IPS-11a (cell line): ENCODE measurements around the gene SNRPD3.
"Not testable (repeated sequence)": the region's sequence is repeated elsewhere in the genome, so short reads cannot be mapped to it uniquely, and the experiment has no call there.

Experiments
- H3K4me3 ChIP-seq: one replicate; pipeline ENCODE4 v1.5.1; 2013; ENCODE audit warnings: low read depth, low read length, control low read depth

SNRPD3 gene

DNA sequence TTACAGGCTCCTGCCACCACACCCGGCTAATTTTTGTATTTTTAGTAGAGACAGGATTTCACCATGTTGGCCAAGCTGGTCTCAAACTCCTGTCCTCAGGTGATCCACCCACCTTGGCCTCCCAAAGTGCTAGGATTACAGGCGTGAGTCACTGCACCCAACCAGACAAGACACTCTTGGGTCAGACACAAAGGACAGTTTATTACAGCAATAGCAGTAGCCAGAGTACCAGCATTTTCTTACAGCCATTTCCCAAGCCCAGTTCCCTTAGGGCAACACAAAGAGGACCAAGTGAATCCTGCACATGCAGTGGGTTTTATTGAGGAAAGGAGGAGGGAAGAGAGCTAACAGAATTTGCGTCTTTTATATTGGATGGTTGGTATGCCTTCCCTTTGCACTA lies 24.8 kb upstream of the SNRPD3 start:
- H3K4me3 ChIP-seq, result not testable (repeated sequence)

DNA sequence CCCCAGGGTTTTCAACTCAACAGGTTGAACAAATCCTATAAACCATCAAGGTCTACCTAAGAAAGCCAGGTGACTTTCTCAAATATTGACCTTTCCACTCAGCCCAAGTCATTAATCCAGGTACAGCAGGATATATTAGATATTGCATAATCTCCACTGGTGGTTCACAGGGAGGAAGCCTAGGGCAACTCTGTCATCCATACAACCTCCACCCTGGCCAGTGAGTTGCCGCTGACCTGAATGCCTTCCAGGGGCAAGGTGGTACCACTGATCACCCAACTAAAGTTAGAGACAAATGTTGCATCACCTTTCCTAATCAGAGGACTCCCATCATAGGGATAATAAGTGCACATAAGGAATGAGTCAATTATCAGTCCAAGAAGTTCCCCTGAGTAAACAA lies 23.7 kb upstream of the SNRPD3 start:
- no peak overlapping the region for H3K4me3 ChIP-seq

DNA sequence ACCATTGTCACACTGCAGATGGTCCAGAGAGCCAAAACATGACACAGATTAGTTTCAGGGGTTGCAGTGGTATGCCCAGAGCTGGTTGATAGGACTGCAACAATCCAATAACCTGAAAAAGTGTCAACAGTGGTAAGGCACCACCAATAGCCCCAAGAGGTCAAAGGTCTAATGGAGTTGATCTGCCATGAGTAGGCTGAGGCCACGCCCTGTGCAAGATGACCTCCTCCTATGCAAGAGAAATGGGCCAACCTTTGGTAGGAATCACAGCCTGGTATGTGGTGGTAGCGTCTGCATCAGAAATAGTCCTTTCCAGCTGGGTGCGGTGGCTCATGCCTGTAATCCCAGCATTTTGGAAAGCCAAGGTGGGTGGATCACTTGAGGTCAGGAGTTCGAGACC lies 20.5 kb upstream of the SNRPD3 start:
- no peak overlapping the region for H3K4me3 ChIP-seq

DNA sequence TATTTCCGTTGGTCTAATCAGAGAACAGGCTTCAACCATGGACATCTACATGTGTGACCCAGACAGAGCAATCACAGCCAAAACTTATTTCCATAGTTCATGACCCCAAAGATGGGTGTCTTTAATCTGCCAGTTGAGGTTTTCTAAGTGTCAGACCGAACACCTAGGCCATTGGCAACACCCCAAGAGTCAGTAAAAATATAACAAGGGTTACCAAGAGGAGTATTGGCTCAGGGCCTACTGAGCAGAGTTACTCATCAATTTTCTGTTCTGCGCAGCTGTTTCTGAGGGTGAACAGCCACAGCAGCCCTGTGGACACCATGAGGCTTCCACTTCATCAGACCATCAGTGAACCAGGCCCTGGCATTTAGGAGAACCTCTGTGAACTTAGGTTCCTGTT lies 19.7 kb upstream of the SNRPD3 start:
- no peak overlapping the region for H3K4me3 ChIP-seq

DNA sequence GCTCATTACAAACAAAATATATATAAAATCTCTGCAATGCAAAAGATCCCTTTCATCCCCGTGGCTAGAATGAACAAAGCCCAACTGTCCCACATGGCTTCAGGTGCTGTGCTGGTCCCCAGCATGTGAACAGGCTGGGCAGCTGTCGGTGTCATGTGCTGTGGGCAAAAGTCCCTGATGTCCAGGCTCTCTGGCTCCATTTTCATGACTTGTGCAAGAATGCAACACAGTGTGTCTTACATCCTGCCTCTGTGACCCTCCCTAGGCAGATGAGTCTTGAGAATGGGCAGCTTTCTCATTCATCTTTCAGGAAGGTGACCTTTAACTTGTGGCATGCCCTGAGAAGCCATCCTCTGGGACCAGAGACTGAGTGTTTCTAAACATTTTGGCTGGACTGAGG lies 15.3 kb upstream of the SNRPD3 start:
- H3K4me3 ChIP-seq, result no peak overlapping the region

DNA sequence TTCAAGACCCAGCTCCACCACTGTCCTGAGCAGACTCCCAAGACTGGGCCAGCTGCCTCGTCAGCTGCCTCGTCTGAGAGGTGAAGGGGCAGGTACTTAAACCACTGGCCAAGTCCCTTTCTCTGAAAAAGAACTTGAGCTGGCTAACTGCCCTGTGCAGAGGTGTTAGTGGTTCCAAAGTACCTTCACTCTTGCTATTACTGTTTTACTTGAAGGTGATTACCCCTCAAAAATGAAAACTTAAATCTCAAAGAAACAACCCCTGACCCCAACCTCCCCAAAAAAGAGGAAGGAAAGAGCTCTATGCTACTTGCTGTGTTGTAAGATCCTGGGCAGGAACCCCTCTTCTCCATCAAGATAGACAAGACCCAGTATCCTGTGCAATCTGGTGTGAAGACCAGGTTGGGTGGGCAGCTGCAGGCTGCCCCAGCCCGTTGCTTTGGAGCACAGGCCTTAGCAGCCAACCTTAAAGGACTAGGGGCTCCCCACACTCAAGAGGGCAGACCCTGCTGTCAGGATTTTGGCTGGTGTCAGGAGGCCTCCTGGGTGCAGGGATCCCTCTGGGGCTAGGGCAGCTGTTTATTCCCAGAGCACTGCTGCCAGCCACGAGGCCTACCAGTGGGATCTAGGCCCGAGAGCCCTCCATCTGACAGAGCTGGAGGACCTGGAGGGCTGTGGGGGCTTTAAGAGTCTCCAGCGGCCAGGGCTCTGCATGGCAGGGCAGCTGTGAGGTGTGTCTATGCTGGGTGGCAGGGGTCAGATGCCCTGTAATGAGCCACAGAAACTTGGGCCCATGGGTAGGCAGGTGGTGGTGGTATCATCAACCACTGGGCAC lies 13.9 kb upstream of the SNRPD3 start:
- no peak overlapping the region for H3K4me3 ChIP-seq

DNA sequence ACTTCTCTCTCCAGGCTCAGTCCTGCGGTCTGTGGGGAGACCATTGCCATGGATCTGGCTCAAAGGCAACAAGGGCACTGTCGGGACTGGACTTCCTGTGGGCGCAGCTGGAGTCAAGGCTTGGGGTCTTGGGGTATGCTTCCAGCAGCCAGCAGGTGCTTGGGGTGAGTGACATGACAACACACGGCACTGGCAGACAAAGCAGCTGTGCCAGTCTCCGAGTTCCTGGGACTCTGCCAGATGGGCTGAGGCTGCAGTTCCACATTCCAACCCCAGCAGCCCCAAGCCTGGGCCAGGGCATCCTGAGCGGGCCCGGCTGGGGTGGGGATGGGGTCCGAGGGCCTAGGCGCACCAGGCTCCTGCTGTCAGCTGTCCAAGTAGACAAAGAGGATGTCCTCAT lies 13.2 kb upstream of the SNRPD3 start:
- no peak overlapping the region for H3K4me3 ChIP-seq

DNA sequence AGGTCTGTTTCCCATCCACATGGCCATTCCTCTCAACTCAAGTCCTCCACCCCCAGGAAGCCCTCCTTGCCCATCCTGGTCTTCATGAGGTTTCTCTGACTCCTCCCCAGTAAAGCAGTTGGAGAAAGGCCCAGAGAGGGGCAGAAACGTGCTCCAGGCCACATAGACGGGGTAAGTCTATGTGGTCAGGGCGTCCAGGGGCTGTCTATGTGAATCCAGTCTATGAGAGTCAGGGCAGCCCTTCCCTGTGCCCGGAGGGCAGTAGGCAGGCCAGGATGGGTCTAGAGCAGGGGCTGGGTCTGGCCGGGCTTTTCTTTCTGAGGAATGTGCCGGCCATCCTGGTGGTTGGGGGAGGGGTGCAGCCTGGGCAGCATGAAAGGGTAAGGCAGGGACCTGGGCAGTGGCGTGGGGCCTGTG lies 12.6 kb upstream of the SNRPD3 start:
- H3K4me3 ChIP-seq, result no peak overlapping the region

DNA sequence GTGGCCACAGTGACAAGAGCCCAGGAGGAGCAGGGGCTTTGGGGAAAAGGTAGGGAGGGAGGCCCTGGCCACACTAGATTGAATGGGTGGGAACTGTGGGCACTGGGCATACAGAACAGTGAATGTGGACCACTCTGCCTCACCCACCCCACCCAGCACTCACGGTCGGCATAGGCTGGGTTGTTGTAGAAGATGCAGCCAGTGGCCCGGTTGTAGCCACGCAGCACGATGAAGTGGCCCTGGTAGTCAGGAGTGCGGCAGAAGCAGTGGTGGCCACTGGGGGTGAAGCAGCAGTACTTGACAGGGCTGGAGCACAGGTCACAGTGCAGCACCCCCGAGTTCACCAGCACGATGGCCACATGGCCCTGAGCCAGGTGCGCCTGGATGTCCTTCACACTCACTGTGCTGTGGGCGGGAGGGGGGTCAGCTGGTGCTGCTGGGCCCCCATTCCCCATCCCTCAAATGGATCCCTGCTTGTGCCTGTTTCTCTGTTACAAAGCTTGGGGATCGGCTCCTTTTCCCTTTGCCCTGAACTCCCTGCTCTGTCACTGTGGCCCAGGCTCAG lies 12.0 kb upstream of the SNRPD3 start:
- no peak overlapping the region for H3K4me3 ChIP-seq

DNA sequence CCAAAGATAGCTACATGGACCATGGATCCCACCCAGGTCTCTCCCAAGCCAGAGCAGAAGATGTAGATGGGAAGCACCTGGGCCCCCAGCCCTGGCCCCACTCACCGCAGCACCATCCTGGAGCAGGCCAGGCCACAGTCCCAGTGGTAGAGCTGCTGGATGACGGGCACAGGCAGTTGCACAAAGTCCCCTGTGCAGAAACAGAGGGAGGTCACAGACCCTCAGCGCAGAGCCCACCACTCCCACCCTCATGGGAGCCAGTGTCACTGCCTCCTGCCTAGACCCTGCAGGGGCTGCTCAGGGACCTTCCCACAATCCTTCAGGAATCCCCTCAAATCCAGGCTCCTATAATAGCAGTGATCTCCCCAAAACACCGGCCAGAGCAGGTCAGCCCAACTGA lies 7.0 kb upstream of the SNRPD3 start:
- no peak overlapping the region for H3K4me3 ChIP-seq

DNA sequence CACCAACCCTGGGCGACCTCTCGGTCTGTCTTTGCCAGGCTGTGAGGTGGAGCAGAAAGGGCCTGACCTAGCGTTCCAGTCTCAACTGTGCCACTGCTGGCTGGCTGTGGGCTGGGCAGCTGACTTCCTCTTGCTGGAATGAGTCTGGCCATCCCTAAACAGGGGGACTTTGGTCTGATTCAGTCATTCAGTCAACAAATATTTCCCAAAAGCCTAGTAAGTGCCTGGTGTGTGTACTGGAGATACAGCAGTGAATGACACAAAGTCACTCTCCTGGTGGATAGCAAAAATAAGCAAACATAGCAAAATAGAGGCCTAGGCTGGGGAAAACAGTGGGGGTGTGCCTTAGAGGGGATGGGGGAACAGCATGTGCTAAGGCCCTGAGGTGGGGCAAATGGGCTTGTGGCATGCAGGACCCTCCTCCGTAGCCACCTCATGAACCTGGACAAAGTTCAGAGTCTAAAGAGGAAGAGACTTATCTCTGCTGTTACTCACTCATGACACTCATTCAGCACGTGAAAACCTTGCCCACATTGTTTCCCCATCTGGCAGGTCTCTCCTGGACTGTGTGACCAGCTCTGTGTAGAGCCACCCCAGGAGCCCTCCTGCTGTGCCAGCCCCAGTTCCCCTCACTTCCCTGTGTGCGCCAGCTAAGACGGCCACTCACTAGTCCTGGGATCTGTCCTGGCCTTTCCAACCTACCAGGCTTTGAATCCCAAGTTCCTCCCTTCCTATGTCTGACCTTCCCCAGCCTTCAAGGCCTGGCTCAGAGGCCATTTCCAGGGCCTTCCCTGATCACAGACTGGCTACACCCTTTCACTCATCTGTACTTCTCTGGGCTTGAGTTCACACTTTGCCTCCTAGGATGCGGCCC lies 5.5 kb upstream of the SNRPD3 start:
- H3K4me3 ChIP-seq, result no peak overlapping the region

DNA sequence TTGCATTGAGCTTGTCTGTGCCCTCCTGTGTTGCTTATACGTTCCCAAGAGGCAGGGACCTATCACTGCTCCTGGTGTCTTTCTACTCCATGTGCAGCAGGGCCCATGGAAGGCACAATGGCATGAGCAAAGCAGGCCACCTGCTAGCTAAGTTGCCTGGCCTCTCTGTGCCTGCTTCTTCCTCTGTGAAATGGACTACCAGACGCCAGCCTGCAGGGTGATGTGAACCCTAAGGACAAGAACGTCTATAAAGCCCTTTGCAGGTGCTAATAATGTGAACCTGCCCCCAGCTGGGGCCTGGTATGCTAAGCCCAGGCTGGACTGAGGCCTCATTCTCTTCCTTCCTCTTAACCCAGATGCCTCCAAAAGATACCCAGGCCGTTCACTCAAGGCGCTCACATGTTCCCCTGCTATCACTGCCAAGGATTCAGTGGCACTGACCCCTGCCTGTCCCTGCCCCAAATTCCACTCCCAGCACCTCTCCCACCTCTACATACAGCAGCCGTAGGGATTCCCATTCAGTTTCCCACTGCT lies 4.8 kb upstream of the SNRPD3 start:
- H3K4me3 ChIP-seq, result no peak overlapping the region

DNA sequence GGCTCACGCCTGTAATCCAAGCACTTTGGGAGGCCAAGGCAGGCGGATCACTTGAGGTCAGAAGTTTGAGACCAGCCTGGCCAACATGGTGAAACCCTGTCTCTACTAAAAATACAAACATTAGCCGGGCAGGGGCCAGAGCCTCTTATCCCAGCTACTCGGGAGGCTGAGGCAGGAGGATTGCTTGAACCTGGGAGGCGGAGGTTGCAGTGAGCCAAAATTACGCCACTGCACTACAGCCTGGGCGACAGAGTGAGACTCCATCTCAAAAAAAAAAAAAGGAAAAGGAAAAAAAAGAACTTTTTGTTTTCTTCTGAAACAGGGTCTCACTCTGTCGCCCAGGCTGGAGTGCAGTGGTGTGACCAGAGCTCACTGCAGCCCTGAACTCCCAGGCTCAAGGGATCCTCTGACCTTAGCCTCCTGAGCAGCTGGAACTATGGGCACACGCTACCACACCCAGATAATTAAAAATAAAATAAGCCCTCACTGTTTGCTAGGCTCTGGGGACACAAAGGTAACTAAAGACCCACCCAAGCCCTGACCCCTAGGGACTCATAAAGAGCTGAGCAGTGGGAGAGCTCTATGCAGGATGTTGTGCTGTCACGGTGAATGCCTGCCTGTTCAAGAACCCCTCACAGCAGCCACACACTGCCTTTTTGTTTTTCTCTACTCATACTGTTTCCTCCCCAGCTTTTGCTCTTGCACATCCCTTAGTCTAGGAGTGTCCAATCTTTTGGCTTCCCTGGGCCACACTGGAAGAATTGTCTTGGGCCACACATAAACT lies 3.1 kb upstream of the SNRPD3 start:
- not testable (repeated sequence) for H3K4me3 ChIP-seq

DNA sequence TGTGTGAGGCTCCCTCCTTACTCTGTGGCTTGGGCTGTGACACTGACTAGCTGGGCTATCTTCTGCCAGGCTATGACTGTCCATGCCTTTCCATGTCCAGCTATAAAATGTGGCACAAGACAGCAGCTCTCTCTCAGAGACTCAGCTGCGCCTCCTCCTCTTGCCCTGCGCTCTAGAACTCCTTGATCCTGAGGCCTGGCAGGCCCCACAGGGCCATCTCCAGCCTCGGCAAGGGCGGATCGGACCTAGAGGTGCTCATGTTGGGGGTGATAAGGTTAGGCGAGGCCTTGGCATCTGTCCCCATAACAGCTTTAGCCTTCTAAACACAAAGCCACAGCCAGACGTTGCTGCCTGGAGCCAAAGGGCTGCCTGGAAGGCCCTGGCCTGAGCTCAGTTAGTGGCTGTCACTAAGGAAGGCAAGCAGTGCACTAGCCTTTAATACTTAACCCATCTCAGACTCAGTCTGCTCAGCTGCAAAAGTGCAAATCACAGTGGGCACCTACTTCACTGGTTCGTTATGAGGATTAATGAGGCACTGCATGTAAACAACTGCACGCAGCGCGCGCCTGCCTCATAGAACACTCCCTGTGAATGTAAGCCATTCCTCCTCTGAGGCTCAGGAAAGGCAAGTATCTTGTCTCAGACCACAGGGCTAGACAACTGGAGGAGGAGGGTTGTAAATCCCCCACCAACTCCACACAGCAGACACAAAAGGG lies 2.0 kb upstream of the SNRPD3 start:
- H3K4me3 ChIP-seq, result peak overlapping the region; percentile 69

DNA sequence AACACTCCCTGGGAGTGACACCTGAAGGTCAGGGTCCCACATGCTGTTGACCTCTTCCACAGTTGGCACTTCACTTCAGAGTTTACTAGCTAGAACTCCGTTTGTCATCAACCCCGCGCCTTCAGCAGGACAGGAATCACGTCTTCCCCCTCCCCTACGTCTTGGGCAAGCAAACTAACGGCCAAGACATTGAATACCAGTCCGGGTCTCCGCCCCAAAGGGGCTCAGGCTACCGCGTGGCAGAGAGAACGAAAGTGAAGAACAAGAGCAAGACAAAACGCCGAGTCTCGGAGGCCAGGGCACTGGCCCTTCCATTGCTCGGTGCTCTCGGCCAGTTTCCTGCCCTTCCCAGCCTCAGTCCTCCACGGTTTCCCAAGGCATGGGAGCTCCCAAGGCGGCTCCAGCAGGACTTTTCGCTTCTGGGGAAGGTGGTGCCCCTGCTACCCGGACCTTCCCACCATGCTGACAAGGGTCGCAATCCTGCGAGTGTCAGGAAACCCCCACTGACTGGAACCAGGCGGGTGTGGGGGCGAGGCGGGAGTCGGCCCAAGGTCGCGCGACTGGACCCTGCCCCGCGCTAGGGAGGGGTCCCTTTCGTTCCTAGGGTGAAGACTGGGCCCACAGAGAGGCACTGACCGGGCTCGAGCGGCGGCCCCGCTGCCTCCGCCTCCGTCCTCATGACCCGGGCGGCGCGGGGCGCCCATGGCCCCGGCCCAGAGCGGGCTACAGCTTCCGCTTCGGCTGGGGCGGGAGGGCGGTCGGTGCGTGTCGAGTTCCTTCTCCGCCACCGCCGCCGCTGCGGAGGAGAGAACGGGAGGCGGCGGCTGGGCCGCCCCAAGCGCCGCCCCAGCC lies 1.3 kb upstream of the SNRPD3 start, which contains the start of gene GUCD1:
GUCD1 (minus strand) TSS at position 826 of the 852 bp plus-strand sequence; CDS start at position 679, 147 bp downstream.
- peak within 1 kb of the TSS; percentile 83 for H3K4me3 ChIP-seq

DNA sequence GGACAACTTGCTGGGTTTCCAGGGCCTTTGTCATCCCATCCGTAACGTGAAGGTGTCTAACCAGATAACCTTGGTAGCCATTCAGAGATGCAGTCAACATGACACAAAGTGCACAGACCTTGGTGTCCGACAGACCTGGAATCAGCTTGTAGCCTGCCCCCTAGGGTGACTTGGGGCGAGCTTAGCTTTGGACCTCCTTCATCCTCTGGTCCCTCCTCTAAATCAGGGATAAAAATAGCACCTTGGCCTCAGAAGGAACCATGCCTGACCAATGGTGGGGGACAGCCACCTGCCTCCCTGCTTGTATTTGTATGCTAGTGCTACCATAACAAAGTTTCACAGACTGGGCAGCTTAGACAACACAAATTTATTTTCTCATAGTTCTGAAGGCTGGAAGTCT lies 3.7 kb downstream of the SNRPD3 start:
- H3K4me3 ChIP-seq, result no peak overlapping the region

DNA sequence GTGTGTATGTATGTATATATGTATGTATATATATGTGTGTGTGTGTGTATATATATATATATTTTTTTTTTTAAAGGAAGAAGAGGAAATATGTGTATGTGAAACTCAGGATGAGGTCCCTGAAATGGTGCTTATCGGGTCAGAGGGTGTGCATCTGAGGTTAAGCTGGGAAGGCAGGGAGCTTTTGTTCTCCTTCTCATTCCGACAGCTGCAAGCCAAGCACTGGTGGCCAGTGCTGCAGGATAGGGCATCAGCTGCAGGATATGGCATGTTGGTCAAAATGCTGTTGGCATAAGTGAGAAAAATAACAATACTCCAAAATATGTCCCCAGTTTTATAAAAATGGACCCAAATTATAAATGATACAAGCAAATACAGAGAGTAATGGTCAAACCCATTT lies 7.4 kb downstream of the SNRPD3 start:
- H3K4me3 ChIP-seq, result no peak overlapping the region

DNA sequence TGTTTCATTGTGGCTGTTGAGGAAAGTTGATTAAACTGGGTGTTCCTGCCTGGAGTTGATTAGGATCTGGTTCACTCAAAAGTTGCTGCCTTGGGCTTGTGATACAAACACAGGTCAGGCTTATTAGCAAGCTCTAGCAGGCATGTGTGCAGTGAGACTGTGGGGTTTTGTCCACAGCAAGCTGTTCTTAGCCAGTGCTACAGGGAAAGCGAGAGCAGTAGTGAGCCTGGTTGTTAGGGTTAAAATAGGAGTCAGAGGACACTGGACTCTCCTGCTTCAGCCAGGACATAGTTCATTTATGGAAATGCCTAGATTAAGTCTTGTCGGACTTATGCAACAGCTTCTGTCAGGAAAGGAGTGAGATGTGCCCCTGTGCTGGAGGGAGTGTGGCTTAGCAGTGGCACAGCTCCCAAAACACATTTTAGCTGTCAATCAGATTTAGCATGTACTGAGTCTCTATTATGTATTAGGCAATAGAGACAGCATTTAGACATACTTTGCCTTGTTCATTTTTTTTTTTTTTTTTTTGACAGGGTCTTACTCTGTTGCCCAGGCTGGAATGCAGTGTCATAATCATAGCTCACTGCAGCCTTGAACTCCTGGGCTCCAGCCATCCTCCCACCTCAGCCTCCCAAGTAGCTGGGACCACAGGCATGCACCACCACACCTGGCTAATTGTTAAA lies 8.7 kb downstream of the SNRPD3 start:
- H3K4me3 ChIP-seq, result no peak overlapping the region

DNA sequence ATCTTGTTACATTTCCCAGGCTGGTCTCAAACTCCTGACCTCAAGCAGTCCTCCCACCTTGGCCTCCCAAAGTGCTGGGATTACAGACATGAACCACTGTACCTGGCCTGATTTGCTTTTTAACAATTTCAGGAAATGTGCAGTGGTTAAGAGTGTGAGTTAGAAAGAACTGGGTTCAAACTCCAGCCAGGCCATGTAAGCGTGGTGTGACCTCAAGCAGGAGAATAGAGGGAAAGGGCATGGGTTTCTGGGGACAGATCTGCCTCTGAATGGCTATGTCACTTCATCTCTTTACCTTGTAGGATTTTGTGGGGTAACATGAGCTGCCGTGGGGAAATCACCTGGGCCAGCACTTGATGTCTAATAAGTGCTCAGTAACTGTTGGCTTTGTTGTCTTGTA lies 9.3 kb downstream of the SNRPD3 start:
- no peak overlapping the region for H3K4me3 ChIP-seq
